ENCODE measurements around the gene CHDH.

Gene CHDH

DNA sequence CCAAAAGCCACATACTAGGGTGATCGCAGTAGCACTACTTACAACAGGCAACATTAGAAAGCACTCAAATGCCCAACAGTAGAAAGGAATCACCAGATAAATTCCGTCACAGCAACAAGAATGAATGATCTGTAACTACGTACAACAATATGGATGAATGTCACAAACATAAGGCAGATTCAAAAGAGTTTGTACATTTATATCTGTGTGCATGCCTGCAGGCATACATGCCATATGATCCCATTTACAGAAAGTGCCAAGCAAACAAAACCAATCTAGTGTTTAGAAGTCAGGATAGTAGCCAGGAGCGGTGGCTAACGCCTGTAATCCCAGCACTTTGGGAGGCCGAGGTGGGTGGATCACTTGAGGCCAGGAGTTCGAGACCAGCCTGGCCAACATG is 3.7 kb upstream of the CHDH start:
- DNase-seq, result no peak

DNA sequence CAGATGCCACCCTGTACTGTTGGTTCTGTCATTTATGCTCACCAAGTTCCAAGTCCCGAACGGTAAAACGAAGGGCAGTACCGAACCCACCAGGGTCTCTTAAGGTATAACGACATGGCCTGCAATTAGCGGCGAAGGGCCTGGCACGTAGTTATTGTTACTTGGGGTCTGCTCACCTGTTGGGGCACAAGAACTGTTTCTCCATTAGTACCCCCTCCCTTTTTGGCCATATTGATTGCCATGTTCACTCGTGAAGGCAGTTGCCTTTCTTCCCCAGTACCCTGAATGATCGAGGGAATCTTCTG is 584 bp upstream of the CHDH start:
- DNase-seq, result no peak

DNA sequence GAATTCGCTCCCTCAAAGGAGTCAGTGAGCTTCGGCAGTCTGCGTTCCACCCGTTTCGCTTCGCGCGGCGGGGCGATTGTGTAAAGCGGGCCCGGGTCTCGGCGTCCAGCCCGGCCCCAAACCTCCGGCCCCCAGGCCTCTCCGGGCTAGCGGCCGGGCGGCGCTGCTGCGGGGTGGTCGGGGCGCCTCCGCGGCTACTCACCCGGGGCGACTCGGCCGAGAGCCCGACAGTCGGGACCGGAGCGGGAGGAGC is 412 bp downstream of the CHDH start:
- DNase-seq, result no peak

DNA sequence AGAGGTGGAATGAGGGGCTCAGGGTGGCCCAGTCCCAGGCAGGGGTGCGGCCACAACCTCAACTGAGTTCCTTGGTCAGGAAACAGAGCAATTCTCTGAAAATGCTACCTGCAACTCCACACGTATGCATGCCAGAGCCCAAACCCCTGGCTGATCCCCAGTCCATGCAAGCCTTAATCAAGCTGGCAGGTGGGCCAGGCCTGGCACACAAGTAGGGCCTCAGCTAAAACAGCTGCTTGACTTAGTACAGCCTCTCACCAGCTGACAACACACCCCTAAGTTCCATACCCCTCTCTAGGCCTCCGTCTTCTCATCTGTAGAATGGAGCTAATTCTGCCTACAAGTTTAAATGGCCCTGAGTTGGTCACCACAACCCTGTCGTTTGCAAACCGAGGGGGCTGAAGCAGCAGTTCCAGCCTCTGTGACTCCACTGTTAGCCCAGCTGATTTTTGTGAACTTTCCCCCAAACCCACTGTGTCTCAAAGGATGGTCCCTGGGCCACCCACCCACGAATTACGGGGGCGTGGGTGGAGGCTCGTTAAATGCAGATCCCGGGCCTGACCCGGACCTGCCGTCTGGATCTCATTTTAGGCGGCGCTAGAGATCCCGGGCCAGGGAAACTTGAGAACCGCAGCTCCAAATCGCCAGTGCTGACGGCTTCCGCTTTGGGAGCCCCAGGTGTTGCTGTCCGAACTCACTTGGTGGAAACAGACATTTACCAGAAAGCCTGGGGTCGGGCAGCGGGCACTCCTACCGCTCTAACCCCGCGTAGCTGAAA is 927 bp downstream of the CHDH start:
- no peak for DNase-seq

DNA sequence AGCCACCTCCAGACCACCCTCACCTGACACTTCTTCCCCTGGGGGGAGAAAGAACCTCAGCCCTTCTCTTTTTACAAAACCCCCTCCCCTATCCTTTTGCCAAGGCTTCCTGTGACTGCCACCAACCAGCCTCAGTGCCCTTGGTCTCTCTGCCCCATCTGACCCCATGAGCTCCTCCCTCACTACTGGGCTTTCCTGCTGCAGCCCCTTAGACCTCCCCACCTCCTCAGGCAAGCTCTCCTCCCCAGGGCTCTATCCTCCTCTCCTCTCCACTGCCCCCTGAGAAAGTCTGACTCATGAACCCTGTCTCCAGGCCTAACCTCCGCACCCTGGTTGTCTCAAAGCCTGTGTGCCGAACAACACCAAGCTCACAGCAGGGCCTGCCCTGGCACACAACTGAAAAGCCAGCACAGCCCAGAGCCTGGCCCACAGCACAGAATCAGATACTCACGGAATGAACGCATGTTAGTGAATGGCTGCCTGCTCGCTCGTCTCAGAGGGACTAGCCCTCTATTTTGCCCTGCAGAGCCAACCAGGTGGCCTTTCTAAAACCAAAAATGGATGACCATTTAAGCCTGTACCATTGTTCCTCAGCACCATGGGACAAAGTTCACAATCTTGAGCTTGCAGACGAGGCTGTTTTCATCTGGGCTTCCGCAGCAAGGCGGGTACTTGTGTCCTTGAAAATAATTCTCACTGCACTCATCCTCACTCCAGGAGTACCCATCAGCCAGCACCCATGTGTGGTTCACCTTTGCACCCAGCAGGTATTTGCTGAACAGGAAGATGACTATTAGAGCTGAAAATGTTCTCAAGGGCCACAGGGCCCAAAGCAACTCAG is 1.7 kb downstream of the CHDH start:
- no peak for DNase-seq

DNA sequence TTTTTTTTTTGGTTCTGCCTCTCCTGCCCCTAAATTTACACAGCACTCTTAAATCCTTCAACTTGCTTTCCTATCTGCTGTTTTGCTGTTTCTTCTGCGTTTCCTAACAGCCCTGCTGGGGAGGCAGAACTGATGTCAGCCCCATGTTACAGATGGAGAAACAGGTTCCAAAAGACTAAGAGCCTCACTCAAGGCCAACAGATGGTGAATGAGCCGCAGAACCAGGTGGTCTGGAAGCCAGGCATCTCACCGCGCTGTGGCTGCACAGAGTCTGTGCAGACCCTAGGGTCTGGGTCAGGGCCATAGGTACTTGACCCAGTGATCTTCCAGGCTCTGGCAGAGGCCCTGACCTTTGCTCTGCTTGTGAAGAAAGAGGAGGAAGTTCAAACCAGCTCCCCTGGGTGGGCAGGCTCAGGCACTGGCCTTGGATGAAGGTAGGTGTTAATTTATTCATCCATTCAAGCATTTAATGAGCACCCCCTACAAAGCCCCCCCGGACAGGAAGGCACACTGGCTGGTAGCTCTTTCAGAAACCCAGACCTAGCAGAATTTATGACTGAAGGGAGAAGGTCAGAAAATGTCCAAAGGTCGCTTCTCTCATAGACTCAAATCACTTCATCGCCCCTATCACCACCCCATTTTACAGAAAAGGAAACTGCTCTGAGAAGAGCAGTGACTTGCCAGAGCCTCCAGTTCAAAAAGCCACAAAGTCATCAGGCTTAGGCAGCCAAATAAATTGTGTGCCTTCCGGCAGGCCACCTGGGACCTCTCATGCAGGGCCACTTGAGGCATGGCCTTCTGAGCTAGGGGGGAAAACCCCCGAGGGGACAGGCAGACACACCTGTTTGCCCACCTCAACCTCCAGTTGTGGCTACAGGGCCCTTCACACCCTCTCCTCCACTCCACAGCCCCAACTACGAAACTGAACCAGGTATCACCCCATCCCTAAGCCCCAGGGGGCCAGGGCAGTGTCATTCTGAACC is 2.7 kb downstream of the CHDH start:
- DNase-seq, result no peak

DNA sequence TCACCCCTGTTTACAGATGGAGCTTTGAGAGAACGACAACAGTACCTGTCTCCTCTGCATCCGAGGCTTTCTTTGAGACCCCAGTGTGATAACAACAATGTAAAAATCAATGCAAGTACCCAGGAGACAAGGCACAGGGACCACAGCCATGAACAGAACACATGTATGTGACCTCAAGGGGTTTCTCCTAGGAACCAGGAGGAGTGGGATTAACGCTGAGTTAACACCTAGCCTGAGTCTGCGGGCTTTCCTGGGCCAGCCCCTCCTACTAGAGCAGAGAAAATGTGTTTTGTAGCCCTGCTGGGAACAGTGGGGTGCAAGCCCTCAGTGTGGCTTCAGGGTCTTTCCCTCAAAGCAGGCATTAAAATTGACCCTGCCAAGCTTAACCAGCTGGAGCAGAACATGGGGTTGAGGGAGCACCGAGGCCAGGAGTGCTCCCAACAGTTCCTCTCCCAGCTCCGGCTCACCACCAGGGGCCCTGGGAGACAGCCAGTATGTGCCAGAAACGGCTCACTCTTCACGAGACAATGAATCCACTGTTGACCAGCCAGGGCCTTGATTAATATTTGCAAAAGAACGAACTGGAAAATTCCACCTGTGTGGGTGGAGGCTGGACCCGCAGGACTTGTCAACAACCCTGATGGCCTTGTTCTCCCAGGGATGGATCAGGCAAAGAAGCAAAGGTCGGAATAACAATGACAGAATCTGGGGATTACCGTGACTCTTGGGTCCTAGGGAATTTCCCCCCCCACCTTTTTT is 3.6 kb downstream of the CHDH start:
- no peak for DNase-seq

DNA sequence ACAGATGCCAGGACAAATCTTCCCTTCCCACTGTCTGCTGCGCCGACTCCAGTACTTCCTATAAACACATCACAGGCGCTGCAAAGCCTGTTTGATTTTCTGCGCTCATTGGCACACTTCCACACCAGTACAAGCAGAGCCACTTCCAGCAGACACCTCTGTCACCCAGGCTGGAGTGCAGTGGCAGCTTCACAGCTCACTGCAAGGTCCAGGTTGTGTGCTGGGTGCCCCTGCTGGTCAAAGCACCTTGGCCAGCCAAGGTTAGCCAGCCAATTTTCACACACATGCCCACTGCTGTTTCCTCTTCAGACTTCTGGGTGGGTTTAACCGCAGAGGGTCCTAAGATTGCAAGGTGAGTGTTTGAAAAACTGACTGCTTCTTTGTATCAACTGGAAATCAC is 4.9 kb downstream of the CHDH start:
- DNase-seq, result no peak

DNA sequence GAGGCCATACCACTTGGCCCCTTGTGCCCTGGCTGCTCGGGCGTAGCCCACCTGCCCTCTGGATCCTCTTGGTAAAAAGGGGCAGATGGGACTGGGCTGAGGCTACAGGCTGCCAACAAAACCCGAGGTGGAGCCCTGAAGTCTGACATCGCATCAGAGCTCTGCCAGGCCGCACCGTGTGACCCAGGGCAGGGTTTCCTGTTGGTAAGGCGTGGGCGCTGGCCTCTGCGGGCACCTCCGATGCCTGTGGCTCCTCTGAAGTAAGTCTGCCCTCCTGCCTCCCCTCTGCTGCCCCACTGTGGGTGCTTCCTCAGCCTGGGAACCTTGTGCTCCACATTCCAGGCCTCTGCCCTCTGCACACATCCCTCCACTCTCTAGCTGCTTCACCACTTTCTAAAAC is 8.9 kb downstream of the CHDH start:
- no peak for DNase-seq

DNA sequence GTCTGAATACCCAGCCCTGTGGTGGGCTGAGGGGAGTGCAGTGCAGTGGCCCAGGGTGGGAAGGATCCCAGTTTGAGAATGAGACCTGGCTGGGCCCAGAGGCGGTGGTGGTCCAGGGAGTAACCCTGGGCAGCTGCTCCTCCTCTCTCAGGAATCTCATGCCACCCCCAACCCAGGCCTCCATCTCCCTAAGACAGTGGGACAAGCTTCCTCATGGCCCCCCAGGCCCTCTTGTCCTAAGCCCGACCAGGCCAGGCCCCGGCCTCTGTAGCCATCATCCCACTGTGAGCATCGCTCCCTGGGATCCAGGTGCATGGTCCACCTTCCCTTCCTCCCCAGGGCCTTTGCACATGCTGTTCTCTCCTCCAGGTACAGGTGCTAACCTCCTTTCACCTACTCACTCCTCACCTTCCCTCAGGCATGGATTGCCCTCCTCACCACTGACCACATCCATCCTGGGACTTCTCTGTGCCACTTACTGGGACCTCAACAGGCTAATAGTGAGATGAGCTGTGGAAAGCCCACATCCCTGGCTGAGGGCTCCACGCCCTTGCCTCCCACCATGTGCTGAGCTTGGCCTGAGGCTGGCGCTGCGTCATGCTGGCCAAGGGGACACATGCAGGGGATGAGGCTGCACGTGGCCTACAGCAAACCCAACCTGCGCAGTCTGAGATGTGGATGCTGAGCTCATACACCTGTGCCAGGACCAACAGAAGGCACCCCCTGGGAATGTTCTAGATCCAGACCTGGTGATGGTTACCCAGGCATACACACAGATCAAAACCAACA is 9.9 kb downstream of the CHDH start:
- no peak for DNase-seq

DNA sequence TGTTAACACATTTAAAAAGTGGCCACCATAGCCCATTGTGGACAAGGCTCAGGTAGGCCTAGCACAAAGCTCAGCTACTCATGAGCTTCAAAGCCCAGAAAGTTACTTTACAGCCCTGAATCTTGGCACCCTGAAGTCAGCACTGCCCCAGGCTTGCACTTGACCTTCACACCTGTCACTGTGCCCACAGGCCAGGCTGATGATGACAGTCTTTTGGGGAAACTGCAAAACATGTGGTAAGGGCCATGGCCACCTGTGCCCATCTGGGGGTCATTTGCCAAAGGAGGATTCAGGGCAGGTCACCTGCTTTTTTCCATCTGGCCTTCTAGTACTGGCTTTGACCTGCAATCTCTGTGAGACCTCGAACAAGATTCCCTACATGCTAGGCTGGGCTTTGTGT is 11.0 kb downstream of the CHDH start:
- no peak for DNase-seq

DNA sequence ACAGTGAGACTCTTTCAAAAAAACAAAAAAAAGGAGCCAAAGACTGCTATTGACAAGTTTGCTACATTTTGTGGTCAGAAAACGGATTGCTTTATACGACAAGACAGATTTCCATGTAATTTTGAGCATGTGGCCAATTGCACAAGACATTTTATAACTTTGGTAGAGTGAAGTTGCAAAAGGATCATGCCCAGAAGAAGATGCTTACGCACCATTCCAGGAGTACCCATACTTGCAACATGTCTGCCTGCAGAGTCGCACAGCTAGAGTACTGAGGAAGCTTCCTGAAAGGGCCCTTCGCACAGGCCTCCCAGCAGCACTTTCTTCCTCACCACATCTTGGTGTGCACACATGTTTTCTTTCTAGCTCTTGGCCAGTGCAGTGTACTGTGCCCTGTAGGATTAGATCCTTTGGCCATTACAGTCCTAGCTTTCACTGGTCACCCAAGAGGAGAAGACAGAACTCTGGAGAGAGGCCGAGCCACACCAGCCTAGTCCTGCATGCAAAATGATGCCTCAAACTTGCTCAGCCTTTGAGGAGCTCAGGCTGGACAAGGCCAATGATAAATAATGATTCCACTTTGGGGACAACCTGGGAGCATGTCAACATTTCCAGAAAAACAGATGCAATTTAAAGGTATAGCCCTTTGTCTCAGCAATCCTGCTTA is 11.7 kb downstream of the CHDH start:
- DNase-seq, result no peak

DNA sequence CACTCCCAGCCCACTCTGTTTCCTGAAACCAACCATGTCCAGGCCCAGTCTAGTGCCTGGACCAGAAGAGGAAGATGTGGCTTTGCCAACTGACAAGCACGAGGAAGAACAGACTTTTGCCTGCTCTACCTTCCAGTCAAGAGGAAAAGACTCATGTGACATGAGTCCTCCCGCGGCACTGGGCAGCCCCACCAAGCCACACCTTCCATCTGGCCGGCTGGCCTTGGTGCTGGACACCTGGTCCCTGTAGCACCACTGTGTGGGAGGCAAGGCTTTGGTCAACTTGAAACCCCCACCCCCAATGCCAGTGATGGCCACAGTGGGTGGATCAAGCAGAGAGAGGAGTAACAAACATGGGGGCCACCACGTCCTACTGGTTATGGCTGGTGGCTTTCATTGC is 12.5 kb downstream of the CHDH start:
- no peak for DNase-seq

DNA sequence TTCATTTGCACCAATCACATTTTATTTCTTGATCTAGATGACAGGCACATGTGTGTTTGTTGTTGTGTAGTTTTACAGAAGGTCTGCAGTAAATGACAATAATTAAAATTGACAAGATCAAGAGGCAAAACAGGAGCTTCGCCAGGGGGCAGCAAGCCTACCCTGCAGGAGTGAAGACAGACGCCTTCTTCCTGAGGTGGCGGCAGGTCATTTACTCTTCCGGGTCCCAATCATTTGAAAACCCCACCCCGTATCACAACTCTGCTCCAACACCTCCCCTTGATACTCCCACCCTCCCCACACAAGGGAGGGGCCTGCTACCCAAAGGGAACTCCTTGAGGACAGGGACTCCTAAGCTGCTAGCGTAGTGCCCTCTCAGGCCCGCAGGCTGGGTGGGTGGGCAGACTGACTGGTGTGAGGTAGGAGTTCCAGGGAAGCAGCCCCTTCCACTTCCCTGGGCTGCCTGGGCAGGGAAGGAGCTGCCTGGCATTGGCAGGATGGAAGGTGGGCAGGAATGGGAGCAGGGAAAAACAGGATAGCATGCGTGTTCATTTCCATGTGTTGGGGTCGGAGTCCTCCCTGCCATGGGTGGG is 13.1 kb downstream of the CHDH start:
- DNase-seq, result no peak

DNA sequence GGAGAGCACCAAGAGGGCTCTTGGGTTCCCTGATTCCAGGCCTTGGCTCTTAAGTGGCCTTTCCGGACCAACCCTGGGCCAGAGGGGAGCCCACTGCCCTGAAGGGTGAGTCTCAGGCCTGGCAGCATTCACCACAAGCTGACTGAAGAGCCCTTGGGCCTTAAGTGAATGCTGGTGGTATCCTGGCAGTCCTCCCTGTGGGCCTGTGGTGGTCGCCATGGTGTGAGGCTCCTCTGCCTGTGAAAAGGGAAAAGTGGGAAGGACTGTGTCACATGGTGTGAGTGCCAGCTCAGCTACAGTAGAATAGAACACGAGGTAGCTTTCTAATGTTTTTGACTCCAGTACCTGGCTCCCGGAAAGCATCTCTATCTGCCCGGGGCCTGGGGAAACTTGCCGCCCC is 15.3 kb downstream of the CHDH start:
- DNase-seq, result no peak

DNA sequence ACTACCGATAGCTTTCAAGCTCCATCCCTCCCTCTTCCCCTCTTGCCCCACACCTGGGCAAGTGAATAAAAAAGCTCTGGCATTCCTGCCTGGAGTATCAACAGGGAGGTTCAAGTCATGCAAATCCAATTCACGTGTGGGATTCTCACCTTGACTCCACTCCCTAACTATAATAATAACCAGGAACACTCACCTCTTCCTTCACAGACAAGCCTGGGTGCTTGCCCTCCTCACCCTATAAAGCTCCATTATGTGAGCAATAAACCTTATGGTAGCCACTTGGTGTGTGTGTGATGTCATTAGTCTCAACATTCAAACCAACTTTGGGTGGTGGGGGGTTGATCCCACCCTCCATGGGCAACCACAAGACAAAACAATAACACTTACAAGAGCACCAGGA is 16.6 kb downstream of the CHDH start:
- no peak for DNase-seq

DNA sequence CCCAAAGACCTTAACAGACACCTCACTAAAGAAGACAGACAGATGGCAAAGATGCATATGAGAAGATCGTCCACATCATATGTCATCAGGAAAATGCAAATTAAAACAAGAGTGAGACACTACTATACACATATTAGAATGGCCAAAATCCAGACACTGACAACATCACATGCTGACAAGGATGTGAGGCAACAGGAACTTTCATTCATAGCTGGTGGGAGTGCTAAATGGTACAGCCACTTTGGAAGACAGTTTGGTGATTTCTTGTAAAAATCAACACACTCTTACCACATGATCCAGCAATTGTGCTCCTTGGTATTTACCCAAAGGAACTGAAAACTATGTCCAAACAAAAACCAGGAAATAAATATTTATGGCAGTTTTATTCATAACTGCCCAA is 17.6 kb downstream of the CHDH start:
- DNase-seq, result no peak

DNA sequence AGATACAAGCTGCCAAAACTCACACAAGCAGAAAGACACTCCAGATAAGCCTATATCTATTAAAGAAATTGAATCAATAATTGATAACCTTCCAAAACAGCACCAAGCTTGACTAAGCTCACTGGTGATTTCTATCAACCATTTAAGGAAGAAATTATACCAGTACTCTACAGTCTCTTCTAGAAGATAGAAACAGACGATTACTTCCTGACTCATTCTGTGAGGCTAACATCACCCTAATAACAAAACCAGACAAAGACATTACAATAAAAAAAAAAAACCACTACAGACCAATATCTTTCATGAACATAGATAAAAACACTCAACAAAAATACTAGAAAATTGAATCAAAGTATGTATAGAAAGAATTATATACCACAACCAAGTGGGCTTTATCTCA is 20.2 kb downstream of the CHDH start:
- no peak for DNase-seq

DNA sequence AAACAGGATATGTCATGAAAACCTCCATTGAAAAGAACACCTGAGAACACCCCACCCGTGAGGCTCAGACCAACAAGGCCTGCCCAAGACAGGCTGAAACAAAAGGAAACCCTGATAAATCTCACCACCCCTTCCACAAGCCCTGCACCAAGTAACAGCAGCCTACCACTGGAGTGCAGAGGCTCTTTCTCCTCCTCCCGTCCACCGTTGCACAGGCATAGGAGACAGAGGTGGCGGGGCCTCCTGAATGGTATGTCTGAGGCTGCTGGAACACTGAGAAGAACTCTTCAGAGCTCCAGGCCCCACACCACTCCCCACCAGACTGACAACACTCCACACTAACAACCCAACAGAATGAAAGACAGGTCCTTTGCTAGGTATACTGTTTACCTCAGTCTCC is 21.4 kb downstream of the CHDH start:
- no peak for DNase-seq

DNA sequence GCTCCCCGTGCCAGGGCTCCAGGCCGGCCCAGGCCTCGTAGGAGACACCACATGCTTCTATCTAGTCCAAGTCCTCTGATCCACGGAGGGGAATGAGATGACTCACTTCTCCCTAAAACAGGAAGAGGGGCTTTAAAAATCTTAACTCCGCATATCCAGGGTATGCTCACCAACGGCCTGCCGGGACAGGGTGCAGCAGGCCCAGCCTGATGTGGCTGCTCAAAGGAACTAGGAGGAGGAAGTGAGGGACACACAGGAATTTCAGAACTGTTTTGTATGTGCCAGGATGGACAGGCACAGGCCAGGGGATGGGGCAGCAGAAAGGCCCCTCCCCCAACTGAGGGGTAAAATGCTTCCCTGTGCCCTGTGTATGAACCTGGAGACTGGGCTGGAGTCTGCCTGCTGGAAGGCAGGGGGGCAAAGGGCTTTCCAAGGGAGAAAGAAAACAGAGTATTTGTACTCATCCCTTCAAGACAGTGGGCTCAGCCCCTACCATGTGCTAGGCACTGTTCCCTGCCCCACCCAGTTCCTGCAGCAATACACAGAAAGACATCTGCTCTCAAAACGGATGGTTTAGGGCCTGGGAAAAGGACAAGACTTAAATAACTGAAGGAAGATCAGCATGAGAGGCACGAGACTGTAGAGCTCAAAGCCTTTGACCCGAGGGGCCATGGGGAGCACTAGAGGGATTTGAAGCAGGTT is 22.1 kb downstream of the CHDH start:
- no peak for DNase-seq
